GM12892 (cell line): ENCODE data around the gene MAP10.
"Not testable (repeated sequence)": the region's sequence is repeated elsewhere in the genome, so short reads cannot be mapped to it uniquely, and the experiment has no call there.

Experiments used
- DNase-seq: peaks from one replicate; pipeline ENCODE4 v3.0.0; 2011; ENCODE audit not compliant: insufficient read length
- FAIRE-seq: peaks from 2 replicates; lab custom pipeline; 2011; peaks lifted over from hg19 to GRCh38; lab: Jason Lieb, UNC
- POLR2A ChIP-seq: IDR thresholded peaks from 2 replicates; pipeline ENCODE4 v1.6.1; 2011; ENCODE audit warnings: low read depth, low read length, control low read depth
- POLR2AphosphoS5 ChIP-seq: IDR thresholded peaks from 2 replicates; pipeline ENCODE4 v1.6.1; 2011; ENCODE audit warnings: low read depth, low read length, control low read depth
- TAF1 ChIP-seq: IDR thresholded peaks from 2 replicates; pipeline ENCODE4 v1.6.1; 2011; ENCODE audit warnings: low read depth, mild to moderate bottlenecking, control low read depth, low read length, borderline replicate concordance

MAP10 gene

DNA sequence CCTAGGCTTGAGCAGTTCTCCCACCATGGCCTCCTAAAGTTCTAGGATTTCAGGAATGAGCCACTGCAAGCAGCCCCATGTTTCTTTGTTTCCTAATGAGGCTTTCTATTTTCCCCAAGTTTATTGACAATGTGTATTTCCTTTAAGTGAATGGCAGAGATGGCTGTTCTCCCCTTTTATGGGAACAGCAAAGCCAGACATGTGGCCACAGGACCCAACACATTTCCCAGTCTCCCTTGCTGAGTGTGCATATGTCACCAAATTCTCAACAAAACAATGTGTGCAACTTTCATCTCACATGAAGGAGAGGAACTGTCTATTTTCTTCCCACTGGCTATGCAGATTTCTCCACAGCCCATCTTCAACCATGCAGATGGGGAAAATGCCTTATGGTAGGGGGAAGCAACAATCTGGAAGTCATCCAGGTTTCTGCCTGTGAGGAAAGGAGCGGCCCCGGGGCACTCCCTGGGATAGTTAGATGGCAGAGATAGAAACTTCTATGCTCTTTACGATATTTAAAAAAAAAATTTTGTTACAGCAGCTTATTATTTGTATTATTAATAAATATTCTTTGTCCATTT is 28.6 kb upstream of the MAP10 start:
- TF ChIP-seq POLR2AphosphoS5 (no peak), TAF1 (no peak), POLR2A (no peak)
- FAIRE-seq (no peak), DNase-seq (no peak)

DNA sequence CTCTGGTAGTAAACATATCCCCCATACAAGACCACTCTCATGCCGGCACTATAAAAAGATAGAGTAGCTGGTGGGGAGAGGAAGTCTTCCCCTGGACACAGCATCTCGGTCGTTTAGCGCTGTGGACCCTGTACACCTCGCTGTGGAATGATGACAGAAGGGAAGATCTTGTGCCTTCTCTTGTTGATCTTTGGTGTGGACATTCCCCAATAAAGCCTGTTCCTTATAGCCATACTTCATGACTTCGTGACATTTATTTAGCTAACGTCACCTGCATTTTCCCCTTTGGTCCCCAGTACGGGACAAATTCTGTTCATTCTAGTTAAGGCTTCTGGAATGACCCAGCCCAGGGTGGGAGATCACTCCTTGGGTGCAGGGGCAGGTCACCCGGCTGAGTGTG is 24.9 kb upstream of the MAP10 start:
- FAIRE-seq (no peak), DNase-seq (no peak)
- TF ChIP-seq POLR2AphosphoS5 (no peak), POLR2A (no peak), TAF1 (no peak)

- TF ChIP-seq POLR2AphosphoS5 (no peak), POLR2A (no peak), TAF1 (no peak)
- FAIRE-seq, result no peak
- no peak for DNase-seq
These were observed 20.4 kb upstream of the MAP10 start for GRCh38 chr1:232784794-232785193.

DNA sequence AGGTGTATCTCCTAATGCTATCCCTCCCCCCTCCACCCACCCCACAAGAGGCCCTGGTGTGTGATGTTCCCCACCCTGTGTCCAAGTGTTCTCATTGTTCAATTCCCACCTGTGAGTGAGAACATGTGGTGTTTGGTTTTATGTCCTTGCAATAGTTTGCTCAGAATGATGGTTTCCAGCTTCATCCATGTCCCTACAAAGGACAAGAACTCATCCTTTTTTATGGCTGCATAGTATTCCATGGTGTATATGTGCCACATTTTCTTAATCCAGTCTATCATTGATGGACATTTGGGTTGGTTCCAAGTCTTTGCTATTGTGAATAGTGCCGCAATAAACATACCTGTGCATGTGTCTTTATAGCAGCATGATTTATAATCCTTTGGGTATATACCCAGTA is 19.6 kb upstream of the MAP10 start:
- not testable (repeated sequence) for FAIRE-seq, DNase-seq

DNA sequence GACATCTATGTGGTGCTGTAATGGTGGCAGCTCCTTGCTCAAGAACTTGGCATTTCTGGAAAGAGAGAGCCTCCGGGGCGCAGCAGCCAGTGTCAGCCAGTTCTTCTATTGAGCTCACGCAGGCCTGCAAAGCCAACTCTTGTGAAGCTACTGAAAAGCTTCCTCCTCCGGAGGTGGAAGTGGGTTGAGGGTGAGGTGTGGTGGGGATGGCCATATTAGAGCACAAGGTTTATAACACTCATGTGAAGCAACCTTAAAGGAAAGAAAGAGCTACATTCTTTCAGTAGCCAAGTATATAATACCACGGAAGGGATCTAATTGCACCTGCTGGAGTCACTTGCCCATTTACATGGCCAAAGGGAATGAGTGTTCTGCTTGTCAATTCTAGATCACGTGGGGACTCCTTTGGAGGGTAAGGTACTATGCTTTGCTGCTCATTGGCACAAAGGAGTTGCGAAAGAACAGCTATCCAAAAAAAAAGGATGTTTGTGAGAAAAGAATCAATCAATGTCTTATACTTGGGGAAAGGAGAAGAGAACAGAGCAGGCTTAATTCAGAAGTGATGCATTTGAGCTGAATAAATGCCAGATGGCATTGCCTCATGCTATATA is 18.3 kb upstream of the MAP10 start:
- TF ChIP-seq POLR2AphosphoS5 (no peak), TAF1 (no peak), POLR2A (no peak)
- no peak for FAIRE-seq

GRCh38 chr1:232788235-232788872 is 16.9 kb upstream of the MAP10 start:
- TF ChIP-seq TAF1, result no peak
- no peak for TF ChIP-seq POLR2AphosphoS5
- no peak for TF ChIP-seq POLR2A
- FAIRE-seq (no peak), DNase-seq (no peak)

More for the DNA sequence above, 18.3 kb upstream of the MAP10 start:
- DNase-seq, result no peak

DNA sequence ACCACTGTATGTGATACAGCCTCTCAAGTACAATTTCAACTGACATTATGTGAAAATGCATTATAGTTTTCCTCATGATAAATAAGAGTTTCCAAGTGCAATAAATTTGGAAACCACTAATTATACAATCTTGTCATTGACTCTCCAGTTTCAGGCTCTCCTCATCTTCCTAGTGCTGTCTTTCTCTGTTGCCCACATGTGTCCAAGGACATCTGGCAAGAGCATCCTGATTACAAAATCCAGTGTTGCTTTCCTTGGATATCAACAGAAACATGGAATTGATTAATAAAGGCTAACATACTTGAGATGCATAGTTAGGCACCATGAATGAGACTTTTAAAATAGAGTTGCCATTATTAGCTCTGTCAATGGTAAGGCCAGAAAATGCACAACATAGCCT is 15.6 kb upstream of the MAP10 start:
- TF ChIP-seq POLR2A (no peak), POLR2AphosphoS5 (no peak), TAF1 (no peak)
- FAIRE-seq (no peak), DNase-seq (no peak)

DNA sequence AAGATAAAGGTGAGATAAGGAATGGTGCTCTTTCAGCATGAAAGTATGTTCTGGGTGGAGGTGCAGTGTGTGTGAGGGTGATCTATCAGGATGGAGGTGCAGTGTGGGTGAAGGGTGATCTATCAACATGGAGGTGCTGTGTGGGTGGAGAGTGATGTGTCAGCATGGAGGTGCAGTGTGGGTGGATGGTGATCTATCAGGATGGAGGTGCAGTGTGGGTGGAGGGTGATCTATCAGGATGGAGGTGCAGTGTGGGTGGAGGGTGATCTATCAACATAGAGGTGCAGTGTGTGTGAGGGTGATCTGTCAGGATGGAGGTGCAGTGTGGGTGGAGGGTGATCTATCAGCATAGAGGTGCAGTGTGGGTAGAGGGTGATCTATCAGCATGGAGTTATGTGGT is 12.3 kb upstream of the MAP10 start:
- DNase-seq (no peak), FAIRE-seq (no peak)
- TF ChIP-seq POLR2AphosphoS5, result no peak
- TF ChIP-seq TAF1, result no peak
- TF ChIP-seq POLR2A, result no peak

DNA sequence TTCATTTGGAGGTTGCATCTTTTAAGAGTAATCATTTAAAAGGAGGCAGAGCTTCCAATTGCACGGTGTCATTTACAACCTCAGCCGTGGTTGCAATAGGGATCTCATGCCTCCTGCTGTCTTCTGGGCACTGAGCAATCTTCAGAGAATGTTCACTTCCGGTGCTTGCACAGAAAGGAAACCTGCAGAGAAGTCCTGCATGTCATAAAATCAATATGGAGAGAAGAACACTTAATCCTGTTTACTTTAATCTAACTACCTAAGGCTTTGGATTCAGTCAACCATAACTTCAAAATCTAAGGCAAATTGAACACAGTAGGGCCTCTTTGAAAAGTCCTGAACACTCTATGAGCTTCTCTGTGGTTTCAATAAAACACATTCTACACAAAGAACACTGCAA is 11.3 kb upstream of the MAP10 start:
- no peak for FAIRE-seq
- no peak for DNase-seq

DNA sequence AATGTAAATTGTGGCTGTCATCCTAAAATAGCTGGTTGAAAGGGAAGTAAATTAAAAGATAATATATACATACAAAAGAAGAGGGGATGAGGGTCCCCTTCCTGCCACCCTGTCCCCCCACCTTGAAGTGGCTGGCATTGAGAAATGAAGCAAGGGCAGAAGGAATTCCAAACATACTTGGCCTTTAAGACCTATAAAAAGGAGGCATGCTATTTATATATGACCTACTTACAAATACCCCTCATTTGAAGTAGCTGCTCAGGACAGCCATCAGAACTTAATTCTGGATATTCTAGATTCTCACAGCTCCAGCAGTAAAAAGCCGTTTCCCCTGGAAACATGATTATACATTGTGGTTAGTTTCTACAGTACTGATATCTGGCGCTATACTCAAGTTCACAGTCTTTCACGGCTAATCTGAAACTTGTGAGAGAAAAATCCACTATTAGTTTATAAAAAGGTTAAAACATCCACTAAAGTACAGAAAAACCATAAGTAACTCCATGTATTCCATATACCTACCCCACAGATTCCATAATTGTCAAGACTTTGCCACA is 9.6 kb upstream of the MAP10 start:
- FAIRE-seq (no peak), DNase-seq (no peak)
- no peak for TF ChIP-seq POLR2AphosphoS5
- TF ChIP-seq POLR2A, result no peak
- no peak for TF ChIP-seq TAF1

More for the DNA sequence above, 11.3 kb upstream of the MAP10 start:
- TF ChIP-seq TAF1 (no peak), POLR2AphosphoS5 (no peak), POLR2A (no peak)

DNA sequence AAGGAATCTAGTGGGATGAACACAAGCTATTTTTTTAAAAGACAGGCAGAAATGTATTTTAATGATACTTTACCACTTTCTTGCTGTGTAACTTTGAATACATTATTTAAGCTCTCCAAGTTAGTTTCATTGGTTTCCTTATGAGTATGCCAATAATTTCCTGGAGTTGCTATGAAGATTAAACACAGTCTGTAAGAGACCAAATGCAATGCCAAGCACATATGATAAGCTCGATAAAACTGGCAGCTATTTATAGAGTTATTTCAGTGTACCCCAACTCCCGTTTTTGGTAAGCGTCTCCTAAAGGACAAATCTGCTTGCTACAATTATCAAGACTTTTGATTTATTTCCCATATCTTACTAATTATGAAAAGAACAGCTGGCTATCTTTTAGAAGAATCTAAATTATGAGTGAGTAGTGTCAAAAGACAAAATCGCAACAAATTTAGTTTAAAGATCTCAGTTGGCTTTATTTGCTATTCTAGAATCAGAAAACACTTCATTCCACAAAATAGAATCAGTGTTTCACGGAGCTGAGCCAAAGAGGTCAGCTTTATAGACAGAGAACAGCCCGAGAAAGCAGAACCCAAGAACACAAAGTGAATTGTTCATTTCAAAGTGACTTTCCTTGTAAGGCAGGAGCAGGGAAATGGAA is 7.2 kb upstream of the MAP10 start:
- DNase-seq (no peak), FAIRE-seq (no peak)
- no peak for TF ChIP-seq POLR2AphosphoS5
- TF ChIP-seq POLR2A, result no peak
- TF ChIP-seq TAF1, result no peak

DNA sequence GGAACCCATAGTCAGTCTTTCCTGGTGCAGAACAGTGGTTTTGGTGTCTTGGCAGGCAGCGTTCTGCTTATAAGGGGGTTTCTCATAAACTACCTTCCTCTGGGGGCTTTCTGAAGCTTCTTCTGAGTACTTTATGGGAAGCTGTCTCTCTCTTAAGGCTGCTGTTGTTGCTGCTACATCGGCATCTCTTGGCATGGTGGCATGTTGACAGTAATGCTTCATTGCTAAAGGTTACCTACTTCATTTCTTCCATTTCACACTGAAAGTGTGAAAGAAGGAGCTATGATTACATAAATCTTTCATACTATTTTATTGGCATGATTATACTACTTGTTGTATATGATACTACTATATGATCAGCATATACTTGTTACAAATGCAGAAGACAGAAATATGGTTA is 6.3 kb upstream of the MAP10 start:
- DNase-seq (no peak), FAIRE-seq (no peak)
- TF ChIP-seq POLR2AphosphoS5, result no peak

- no peak for FAIRE-seq
- no peak for TF ChIP-seq POLR2A
- no peak for TF ChIP-seq POLR2AphosphoS5
- TF ChIP-seq TAF1, result no peak
- no peak for DNase-seq
These were observed 932 bp downstream of the MAP10 start for GRCh38 chr1:232806186-232806510.

- TF ChIP-seq POLR2A (no peak), TAF1 (no peak), POLR2AphosphoS5 (no peak)
- FAIRE-seq (no peak), DNase-seq (no peak)
These were observed 5.6 kb downstream of the MAP10 start for GRCh38 chr1:232810856-232811255.
